H1 (cell line): Measurements from ENCODE around the gene LRRC41. TPM values are rescaled to one million over a fixed set of nuclear protein-coding genes. Genes with fewer than 3 reads are reported as not detected.

ENCODE experiments used
- ATF2 ChIP-seq: IDR thresholded peaks from 2 replicates; pipeline ENCODE4 v1.6.1; 2012; ENCODE audit warnings: low read length, inconsistent platforms
- CBX5 ChIP-seq: fragments of 300-800, 300-1000 bp; sonication (generic); IDR thresholded peaks from 2 replicates; pipeline ENCODE4 v1.7.1; 2016; ENCODE audit warnings: antibody characterized with exemption, low read length, low read depth
- CEBPB ChIP-seq: IDR thresholded peaks from 2 replicates; pipeline ENCODE4 v1.6.1; 2012; ENCODE audit warnings: low read depth, low read length
- CHD2 ChIP-seq: IDR thresholded peaks from 2 replicates; pipeline ENCODE4 v1.6.1; 2012; ENCODE audit warnings: low read length, improper control_type of control experiment
- KDM1A ChIP-seq: fragments of 200-600, 300-600 bp; sonication (generic); IDR thresholded peaks from 2 replicates; pipeline ENCODE4 v1.7.1; 2016; ENCODE audit warnings: mild to moderate bottlenecking, low read length, borderline replicate concordance
- RNF2 ChIP-seq: fragments of 200-900, 300-1000 bp; sonication (generic); IDR thresholded peaks from 2 replicates; pipeline ENCODE4 v1.7.1; 2016; ENCODE audit warnings: borderline replicate concordance, low read depth, mild to moderate bottlenecking, antibody characterized with exemption, low read length; ENCODE audit not compliant: poor library complexity, severe bottlenecking; ENCODE audit errors: missing control alignments
- RXRA ChIP-seq: IDR thresholded peaks from 2 replicates; pipeline ENCODE4 v1.6.1; 2011; ENCODE audit warnings: low read depth, mild to moderate bottlenecking, low read length, moderate library complexity; ENCODE audit not compliant: insufficient read depth
- SP2 ChIP-seq: IDR thresholded peaks from 2 replicates; pipeline ENCODE4 v1.6.1; 2012; ENCODE audit warnings: mild to moderate bottlenecking, low read length, inconsistent platforms
- SRF ChIP-seq: IDR thresholded peaks from 2 replicates; pipeline ENCODE4 v1.6.1; 2011; ENCODE audit warnings: mild to moderate bottlenecking, low read depth, low read length, moderate library complexity
- TBP ChIP-seq: IDR thresholded peaks from 2 replicates; pipeline ENCODE4 v1.6.1; 2011; ENCODE audit warnings: low read depth, low read length, improper control_type of control experiment
- YY1 ChIP-seq: IDR thresholded peaks from 2 replicates; pipeline ENCODE4 v1.6.1; 2011; ENCODE audit warnings: low read depth, mild to moderate bottlenecking, low read length
- polyA plus RNA-seq, 7 experiments: library from polyadenylated mRNA; depleted of rRNA in 3 of 7; stranded (reverse) in 5 of 7; unstranded in 2 of 7; fragments of >200 nt in 5 of 7; fragments of 200-250 nt in 2 of 7; gene quantifications; 1 replicate in 5 of 7; 2 replicates in 1 of 7; 4 replicates in 1 of 7; pipeline versions ENCODE4 v1.2.1 to v1.2.3, GENCODE V29; 2011 to 2013; ENCODE audit warnings: missing spikeins in 2 of 7, mixed read lengths in 2 of 7
- total RNA-seq: library from RNA; stranded (reverse); fragmentation: NEBNext Ultra II Directional; extraction: Animal tissue kit (Norgen Biotek cat#: 25700); gene quantifications from 2 replicates; pipeline ENCODE4 v1.2.1, GENCODE V29; 2021

The LRRC41 gene
- total and polyA plus RNA-seq, 2 of the 8 experiments (the other 6 are each of a cell fraction or from before 2014, with no cell fraction given), result 36.8 to 51.2 TPM

DNA sequence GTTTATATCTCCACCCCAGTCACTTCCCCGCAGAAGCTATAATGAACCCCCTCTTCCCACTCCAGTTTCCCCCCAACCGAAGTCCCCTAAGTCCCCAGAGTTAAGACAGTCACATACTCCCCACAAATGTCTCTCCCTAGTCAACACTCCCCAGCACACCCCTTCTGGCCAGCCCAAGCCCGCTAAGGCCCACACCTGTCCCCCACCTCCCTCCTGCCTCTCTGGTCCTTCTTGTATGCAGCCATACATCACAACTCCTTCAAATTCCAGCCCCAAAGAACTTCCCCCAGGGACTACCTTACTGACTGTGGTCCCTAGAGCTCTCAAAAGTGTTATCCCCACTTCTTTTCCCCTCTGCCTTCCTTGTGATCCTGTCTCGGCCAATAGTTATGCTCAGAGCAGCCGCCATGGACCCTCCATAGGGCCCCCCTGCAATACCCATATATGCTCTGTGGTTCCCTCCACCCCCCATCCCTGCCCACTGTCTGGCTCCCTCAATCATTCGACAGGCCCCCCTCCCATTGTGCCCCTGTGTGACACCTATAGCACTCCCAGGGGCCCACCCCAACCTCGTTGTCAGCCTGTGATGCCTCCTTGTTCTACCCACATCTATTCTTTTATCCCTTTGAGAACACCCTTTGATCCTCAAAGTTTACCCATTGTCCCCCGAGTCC lies 39.4 kb upstream of the LRRC41 start (continued):
- TF ChIP-seq RNF2 (no peak), TBP (no peak), CBX5 (no peak), YY1 (no peak), RXRA (no peak), CEBPB (no peak), CHD2 (no peak), KDM1A (no peak), ATF2 (no peak), SP2 (no peak), SRF (no peak)
